GM23338 (cell line): ENCODE results near the gene SUMO4. TPM values are rescaled to one million over a fixed set of nuclear protein-coding genes. Genes with fewer than 3 reads are reported as not detected.

Experiments
- ATAC-seq: fragments of 200-7000 bp; cut with Tn5 transposase; 3 replicates; pipeline ENCODE4 v1.9.1; 2020
- DNase-seq: peaks from one replicate; pipeline ENCODE4 v3.0.0-alpha.2; 2015; ENCODE audit warnings: low spot score
- H2AFZ ChIP-seq: fragments of 200-600 bp; sonication (generic); 2 replicates; pipeline ENCODE4 v1.8.0; 2016; ENCODE audit warnings: antibody characterized with exemption, mild to moderate bottlenecking, moderate library complexity
- H3F3A ChIP-seq: fragments of 200-600 bp; sonication (generic); replicated peaks from 2 replicates; pipeline ENCODE4 v1.8.0; 2017; ENCODE audit warnings: antibody characterized with exemption, mixed run types, low read depth
- H3K27ac ChIP-seq: fragments of 200-600 bp; sonication (generic); 2 replicates; pipeline ENCODE4 v1.6.1; 2016; ENCODE audit warnings: low read depth
- H3K27me3 ChIP-seq: fragments of 200-600 bp; sonication (generic); 2 replicates; pipeline ENCODE4 v1.8.0; 2016; ENCODE audit warnings: mild to moderate bottlenecking, mixed run types, moderate library complexity; ENCODE audit not compliant: insufficient read depth
- H3K36me3 ChIP-seq: fragments of 200-600 bp; sonication (generic); 2 replicates; pipeline ENCODE4 v1.8.0; 2016; ENCODE audit warnings: mild to moderate bottlenecking; ENCODE audit not compliant: insufficient read depth
- H3K4me1 ChIP-seq: fragments of 200-600 bp; sonication (generic); 2 replicates; pipeline ENCODE4 v1.8.0; 2016; ENCODE audit warnings: mild to moderate bottlenecking, moderate library complexity; ENCODE audit not compliant: insufficient read depth
- H3K4me2 ChIP-seq: fragments of 200-600 bp; sonication (generic); 2 replicates; pipeline ENCODE4 v1.7.1; 2017; ENCODE audit warnings: mixed run types
- H3K4me3 ChIP-seq: fragments of 200-600 bp; sonication (generic); 2 replicates; pipeline ENCODE4 v1.6.1; 2016; ENCODE audit warnings: mixed run types
- H3K79me2 ChIP-seq: fragments of 200-600 bp; sonication (generic); replicated peaks from 2 replicates; pipeline ENCODE4 v1.8.0; 2017; ENCODE audit warnings: mild to moderate bottlenecking; ENCODE audit not compliant: insufficient read depth
- H3K9me2 ChIP-seq: fragments of 200-600 bp; sonication (generic); 2 replicates; pipeline ENCODE4 v1.8.0; 2017; ENCODE audit not compliant: insufficient read depth
- H4K20me1 ChIP-seq: fragments of 200-600 bp; sonication (generic); replicated peaks from 2 replicates; pipeline ENCODE4 v1.8.0; 2017; ENCODE audit warnings: mild to moderate bottlenecking; ENCODE audit not compliant: insufficient read depth
- H3K27ac Mint-ChIP-seq: 2 replicates; pipeline ENCODE4 v1.8.0; 2020; ENCODE audit warnings: inconsistent platforms, mild to moderate bottlenecking, moderate library complexity, mixed read lengths
- H3K27me3 Mint-ChIP-seq: 3 replicates; pipeline ENCODE4 v1.8.0; 2022; ENCODE audit warnings: low read depth, mild to moderate bottlenecking, moderate library complexity, mixed read lengths, inconsistent platforms; ENCODE audit not compliant: insufficient read depth, poor library complexity
- H3K36me3 Mint-ChIP-seq: 3 replicates; pipeline ENCODE4 v1.8.0; 2021; ENCODE audit warnings: low read depth, mild to moderate bottlenecking, inconsistent platforms, moderate library complexity, mixed read lengths
- H3K4me1 Mint-ChIP-seq: 3 replicates; pipeline ENCODE4 v1.8.0; 2020; ENCODE audit warnings: mild to moderate bottlenecking, inconsistent platforms, mixed read lengths
- H3K4me3 Mint-ChIP-seq: 3 replicates; pipeline ENCODE4 v1.8.0; 2021; ENCODE audit warnings: moderate library complexity, mild to moderate bottlenecking, inconsistent platforms, mixed read lengths
- H3K9me3 Mint-ChIP-seq: 3 replicates; pipeline ENCODE4 v1.8.0; 2020; ENCODE audit warnings: moderate library complexity, mild to moderate bottlenecking, inconsistent platforms, mixed read lengths
- CREB1 ChIP-seq: fragments of 250-450 bp; sonication (Bioruptor Pico); IDR thresholded peaks from 2 replicates; pipeline ENCODE4 v1.5.0; 2020; ENCODE audit warnings: low read depth, mild to moderate bottlenecking, moderate library complexity
- EZH2 ChIP-seq: fragments of 200-600 bp; sonication (generic); IDR thresholded peaks from one replicate; pipeline ENCODE4 v1.8.0; 2017; ENCODE audit warnings: antibody characterized with exemption, mild to moderate bottlenecking, low read depth; ENCODE audit not compliant: unreplicated experiment
- JUNB ChIP-seq: IDR thresholded peaks from one replicate; pipeline ENCODE4 v1.6.1; 2016; ENCODE audit warnings: antibody characterized with exemption; ENCODE audit not compliant: unreplicated experiment
- NANOG ChIP-seq: IDR thresholded peaks from 2 replicates; pipeline ENCODE4 v1.6.1; 2016; ENCODE audit warnings: antibody characterized with exemption, borderline replicate concordance
- POLR2AphosphoS5 ChIP-seq: IDR thresholded peaks from 2 replicates; pipeline ENCODE4 v1.6.1; 2016; ENCODE audit warnings: antibody characterized with exemption, low read depth
- STAT1 ChIP-seq: IDR thresholded peaks from one replicate; pipeline ENCODE4 v1.6.1; 2016; ENCODE audit warnings: antibody characterized with exemption; ENCODE audit not compliant: unreplicated experiment
- ZNF114 ChIP-seq: fragments of 250-450 bp; sonication (Bioruptor Pico); IDR thresholded peaks from 2 replicates; pipeline ENCODE4 v1.5.0; 2020; ENCODE audit warnings: mild to moderate bottlenecking, moderate library complexity
- polyA plus RNA-seq: library from polyadenylated mRNA; unstranded; fragments of >200 nt; fragmentation: Nextera tagmentation; extraction: Ambion mirVana; gene quantifications from 2 replicates; pipeline ENCODE4 v1.2.1, GENCODE V29; 2016
- total RNA-seq: library from RNA; depleted of rRNA; stranded (reverse); fragments of >200 nt; shearing (Covaris generic); gene quantifications from 2 replicates; pipeline ENCODE4 v1.2.3, GENCODE V29; 2014
- TF ChIP-seq, protein P1 (sequence below): IDR thresholded peaks from one replicate; pipeline ENCODE4 v1.6.1; 2018; ENCODE audit warnings: antibody characterized with exemption; ENCODE audit not compliant: unreplicated experiment
- TF ChIP-seq, protein P2 (sequence below): fragments of 250-450 bp; sonication (Bioruptor Pico); IDR thresholded peaks from 2 replicates; pipeline ENCODE4 v1.5.0; 2020; ENCODE audit warnings: mild to moderate bottlenecking, moderate library complexity
- TF ChIP-seq, protein P3 (sequence below), 2 experiments: fragments of 200-600 bp in 1 of 2; sonication (generic) in 1 of 2; conservative IDR thresholded peaks; 2 replicates each; pipeline versions ENCODE4 v1.5.1 to v1.6.1; 2016 to 2017; ENCODE audit warnings: antibody characterized with exemption in 2 of 2, low read depth in 2 of 2, mild to moderate bottlenecking in 2 of 2, moderate library complexity in 1 of 2

SUMO4 gene
- total and polyA plus RNA-seq, 2 experiments from 2014 or later = 1.9 to 2.1 TPM

DNA sequence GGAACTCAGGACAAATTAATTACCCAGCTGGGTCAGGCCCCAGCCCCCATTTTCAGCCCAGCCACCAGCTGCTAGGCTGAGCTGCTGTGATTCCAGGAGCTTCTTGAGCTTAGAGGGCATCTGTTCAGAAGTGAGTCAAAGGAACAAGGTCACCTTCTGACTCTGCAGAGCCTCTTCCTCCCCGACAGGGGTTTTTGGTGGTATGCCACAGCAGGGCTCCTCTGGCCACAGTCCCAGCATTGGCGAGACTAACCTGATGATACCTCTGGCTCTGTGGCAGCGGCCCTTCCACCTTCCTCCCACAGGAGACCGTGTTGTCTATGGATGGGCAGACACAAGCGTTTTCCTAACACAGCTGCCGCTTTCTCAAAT, 45.0 kb downstream of the SUMO4 start:
- H3K27me3 ChIP-seq = peaks cover 7% of the 10 kb centered on the region
- H3K79me2 ChIP-seq = no peaks in the 10 kb centered on the region
- Mint-ChIP-seq H3K36me3 (no peaks in the 10 kb centered on the region), H3K4me1 (peaks cover 11% of the 10 kb centered on the region), H3K9me3 (no peaks in the 10 kb centered on the region), H3K4me3 (no peak overlapping the region), H3K27ac (no peak overlapping the region), H3K27me3 (peaks cover 12% of the 10 kb centered on the region)
- no peaks in the 10 kb centered on the region for H4K20me1 ChIP-seq
- H2AFZ ChIP-seq = no peak overlapping the region
- ATAC-seq (no peak), DNase-seq (no peak)
- H3K4me2 ChIP-seq = no peak overlapping the region
- H3K4me3 ChIP-seq = no peak overlapping the region
- TF ChIP-seq STAT1 = no peak
- no peaks in the 10 kb centered on the region for H3K4me1 ChIP-seq
- no peaks in the 10 kb centered on the region for H3F3A ChIP-seq
- no peaks in the 10 kb centered on the region for H3K9me2 ChIP-seq
- no peaks in the 10 kb centered on the region for H3K36me3 ChIP-seq
- no peak overlapping the region for H3K27ac ChIP-seq

DNA sequence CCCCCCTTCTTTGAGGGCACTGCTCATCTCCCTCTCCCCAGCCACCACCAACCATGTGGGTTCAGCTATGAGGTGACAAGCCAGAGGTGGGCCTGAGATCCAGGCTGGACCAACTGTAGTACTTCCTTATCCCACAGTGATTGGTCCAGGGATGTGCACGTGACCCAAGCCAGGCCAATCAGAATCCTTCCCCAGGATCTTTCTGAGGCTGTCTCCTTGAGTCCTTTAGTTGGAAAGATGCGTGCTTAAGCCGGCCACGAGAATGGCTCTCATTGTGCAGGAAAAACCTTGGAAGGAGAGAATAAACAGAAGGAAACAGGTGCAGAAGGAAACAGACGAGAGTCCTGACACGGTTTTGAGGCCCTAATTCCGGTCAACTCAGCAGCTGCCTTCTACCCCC, 45.5 kb downstream of the SUMO4 start:
- H3K4me1 Mint-ChIP-seq = peaks cover 7% of the 10 kb centered on the region
- Histone ChIP-seq H3K79me2 (no peaks in the 10 kb centered on the region), H3K4me1 (no peaks in the 10 kb centered on the region), H4K20me1 (no peaks in the 10 kb centered on the region), H3K27me3 (peaks cover 12% of the 10 kb centered on the region), H3K4me3 (no peak overlapping the region), H3K27ac (no peak overlapping the region), H3K36me3 (no peaks in the 10 kb centered on the region), H3K9me2 (no peaks in the 10 kb centered on the region), H3F3A (no peaks in the 10 kb centered on the region), H3K4me2 (no peak overlapping the region), H2AFZ (no peak overlapping the region)
- H3K4me3 Mint-ChIP-seq = no peak overlapping the region
- no peaks in the 10 kb centered on the region for H3K9me3 Mint-ChIP-seq
- no peaks in the 10 kb centered on the region for H3K36me3 Mint-ChIP-seq
- ATAC-seq = no peak
- H3K27me3 Mint-ChIP-seq = peaks cover 14% of the 10 kb centered on the region
- no peak for TF ChIP-seq POLR2AphosphoS5
- TF ChIP-seq, protein P1, sequence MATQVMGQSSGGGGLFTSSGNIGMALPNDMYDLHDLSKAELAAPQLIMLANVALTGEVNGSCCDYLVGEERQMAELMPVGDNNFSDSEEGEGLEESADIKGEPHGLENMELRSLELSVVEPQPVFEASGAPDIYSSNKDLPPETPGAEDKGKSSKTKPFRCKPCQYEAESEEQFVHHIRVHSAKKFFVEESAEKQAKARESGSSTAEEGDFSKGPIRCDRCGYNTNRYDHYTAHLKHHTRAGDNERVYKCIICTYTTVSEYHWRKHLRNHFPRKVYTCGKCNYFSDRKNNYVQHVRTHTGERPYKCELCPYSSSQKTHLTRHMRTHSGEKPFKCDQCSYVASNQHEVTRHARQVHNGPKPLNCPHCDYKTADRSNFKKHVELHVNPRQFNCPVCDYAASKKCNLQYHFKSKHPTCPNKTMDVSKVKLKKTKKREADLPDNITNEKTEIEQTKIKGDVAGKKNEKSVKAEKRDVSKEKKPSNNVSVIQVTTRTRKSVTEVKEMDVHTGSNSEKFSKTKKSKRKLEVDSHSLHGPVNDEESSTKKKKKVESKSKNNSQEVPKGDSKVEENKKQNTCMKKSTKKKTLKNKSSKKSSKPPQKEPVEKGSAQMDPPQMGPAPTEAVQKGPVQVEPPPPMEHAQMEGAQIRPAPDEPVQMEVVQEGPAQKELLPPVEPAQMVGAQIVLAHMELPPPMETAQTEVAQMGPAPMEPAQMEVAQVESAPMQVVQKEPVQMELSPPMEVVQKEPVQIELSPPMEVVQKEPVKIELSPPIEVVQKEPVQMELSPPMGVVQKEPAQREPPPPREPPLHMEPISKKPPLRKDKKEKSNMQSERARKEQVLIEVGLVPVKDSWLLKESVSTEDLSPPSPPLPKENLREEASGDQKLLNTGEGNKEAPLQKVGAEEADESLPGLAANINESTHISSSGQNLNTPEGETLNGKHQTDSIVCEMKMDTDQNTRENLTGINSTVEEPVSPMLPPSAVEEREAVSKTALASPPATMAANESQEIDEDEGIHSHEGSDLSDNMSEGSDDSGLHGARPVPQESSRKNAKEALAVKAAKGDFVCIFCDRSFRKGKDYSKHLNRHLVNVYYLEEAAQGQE = no peak
- TF ChIP-seq EZH2 = no peak
- TF ChIP-seq, protein P2, sequence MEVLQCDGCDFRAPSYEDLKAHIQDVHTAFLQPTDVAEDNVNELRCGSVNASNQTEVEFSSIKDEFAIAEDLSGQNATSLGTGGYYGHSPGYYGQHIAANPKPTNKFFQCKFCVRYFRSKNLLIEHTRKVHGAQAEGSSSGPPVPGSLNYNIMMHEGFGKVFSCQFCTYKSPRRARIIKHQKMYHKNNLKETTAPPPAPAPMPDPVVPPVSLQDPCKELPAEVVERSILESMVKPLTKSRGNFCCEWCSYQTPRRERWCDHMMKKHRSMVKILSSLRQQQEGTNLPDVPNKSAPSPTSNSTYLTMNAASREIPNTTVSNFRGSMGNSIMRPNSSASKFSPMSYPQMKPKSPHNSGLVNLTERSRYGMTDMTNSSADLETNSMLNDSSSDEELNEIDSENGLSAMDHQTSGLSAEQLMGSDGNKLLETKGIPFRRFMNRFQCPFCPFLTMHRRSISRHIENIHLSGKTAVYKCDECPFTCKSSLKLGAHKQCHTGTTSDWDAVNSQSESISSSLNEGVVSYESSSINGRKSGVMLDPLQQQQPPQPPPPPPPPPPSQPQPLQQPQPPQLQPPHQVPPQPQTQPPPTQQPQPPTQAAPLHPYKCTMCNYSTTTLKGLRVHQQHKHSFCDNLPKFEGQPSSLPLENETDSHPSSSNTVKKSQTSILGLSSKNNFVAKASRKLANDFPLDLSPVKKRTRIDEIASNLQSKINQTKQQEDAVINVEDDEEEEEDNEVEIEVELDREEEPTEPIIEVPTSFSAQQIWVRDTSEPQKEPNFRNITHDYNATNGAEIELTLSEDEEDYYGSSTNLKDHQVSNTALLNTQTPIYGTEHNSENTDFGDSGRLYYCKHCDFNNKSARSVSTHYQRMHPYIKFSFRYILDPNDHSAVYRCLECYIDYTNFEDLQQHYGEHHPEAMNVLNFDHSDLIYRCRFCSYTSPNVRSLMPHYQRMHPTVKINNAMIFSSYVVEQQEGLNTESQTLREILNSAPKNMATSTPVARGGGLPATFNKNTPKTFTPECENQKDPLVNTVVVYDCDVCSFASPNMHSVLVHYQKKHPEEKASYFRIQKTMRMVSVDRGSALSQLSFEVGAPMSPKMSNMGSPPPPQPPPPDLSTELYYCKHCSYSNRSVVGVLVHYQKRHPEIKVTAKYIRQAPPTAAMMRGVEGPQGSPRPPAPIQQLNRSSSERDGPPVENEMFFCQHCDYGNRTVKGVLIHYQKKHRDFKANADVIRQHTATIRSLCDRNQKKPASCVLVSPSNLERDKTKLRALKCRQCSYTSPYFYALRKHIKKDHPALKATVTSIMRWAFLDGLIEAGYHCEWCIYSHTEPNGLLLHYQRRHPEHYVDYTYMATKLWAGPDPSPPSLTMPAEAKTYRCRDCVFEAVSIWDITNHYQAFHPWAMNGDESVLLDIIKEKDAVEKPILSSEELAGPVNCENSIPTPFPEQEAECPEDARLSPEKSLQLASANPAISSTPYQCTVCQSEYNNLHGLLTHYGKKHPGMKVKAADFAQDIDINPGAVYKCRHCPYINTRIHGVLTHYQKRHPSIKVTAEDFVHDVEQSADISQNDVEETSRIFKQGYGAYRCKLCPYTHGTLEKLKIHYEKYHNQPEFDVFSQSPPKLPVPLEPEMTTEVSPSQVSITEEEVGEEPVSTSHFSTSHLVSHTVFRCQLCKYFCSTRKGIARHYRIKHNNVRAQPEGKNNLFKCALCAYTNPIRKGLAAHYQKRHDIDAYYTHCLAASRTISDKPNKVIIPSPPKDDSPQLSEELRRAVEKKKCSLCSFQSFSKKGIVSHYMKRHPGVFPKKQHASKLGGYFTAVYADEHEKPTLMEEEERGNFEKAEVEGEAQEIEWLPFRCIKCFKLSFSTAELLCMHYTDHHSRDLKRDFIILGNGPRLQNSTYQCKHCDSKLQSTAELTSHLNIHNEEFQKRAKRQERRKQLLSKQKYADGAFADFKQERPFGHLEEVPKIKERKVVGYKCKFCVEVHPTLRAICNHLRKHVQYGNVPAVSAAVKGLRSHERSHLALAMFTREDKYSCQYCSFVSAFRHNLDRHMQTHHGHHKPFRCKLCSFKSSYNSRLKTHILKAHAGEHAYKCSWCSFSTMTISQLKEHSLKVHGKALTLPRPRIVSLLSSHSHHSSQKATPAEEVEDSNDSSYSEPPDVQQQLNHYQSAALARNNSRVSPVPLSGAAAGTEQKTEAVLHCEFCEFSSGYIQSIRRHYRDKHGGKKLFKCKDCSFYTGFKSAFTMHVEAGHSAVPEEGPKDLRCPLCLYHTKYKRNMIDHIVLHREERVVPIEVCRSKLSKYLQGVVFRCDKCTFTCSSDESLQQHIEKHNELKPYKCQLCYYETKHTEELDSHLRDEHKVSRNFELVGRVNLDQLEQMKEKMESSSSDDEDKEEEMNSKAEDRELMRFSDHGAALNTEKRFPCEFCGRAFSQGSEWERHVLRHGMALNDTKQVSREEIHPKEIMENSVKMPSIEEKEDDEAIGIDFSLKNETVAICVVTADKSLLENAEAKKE = no peak
- no peak for TF ChIP-seq ZNF114
- TF ChIP-seq, protein P3, sequence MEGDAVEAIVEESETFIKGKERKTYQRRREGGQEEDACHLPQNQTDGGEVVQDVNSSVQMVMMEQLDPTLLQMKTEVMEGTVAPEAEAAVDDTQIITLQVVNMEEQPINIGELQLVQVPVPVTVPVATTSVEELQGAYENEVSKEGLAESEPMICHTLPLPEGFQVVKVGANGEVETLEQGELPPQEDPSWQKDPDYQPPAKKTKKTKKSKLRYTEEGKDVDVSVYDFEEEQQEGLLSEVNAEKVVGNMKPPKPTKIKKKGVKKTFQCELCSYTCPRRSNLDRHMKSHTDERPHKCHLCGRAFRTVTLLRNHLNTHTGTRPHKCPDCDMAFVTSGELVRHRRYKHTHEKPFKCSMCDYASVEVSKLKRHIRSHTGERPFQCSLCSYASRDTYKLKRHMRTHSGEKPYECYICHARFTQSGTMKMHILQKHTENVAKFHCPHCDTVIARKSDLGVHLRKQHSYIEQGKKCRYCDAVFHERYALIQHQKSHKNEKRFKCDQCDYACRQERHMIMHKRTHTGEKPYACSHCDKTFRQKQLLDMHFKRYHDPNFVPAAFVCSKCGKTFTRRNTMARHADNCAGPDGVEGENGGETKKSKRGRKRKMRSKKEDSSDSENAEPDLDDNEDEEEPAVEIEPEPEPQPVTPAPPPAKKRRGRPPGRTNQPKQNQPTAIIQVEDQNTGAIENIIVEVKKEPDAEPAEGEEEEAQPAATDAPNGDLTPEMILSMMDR (conservative IDR thresholded peaks at IDR 0.05; ENCODE audit: low read depth in 2 of 2) = no peak
- no peak for TF ChIP-seq CREB1
- no peak for TF ChIP-seq NANOG
- no peak for TF ChIP-seq JUNB
- no peak for DNase-seq
- no peak overlapping the region for H3K27ac Mint-ChIP-seq
